ENCODE results near the gene SMG1.
A peak's percentile ranks its signal among the peaks of the same experiment; 100 is the strongest.

The SMG1 gene

GRCh38 chr16:18969050-18969854 is 43.0 kb upstream of the SMG1 start:
- H2AFZ ChIP-seq (ENCODE audit: low read depth, low read length) = peak overlapping the region; percentile 72
- peaks cover 7% of the 10 kb centered on the region for H3K4me1 ChIP-seq (ENCODE audit: insufficient read depth, low read length)
- H3K27ac ChIP-seq (ENCODE audit: low read length) = 0 out of 2 replicates have a peak overlapping the region, but pooled peaks have one; percentile 11
- peak; percentile 83 for DNase-seq
- H3K4me3 ChIP-seq (ENCODE audit: low read depth in 1 of 2, low read length in 2 of 2) = peak overlapping the region in 1 of 2 experiments; percentile 42; a peak in 3 of 4 replicates
- ATAC-seq (ENCODE audit: insufficient read depth, low read depth) = peak; percentile 100
- peak overlapping the region; percentile 57 for H3K4me2 ChIP-seq (ENCODE audit: insufficient read depth, low read length)
- H3K9me3 ChIP-seq (ENCODE audit: insufficient read depth, low read length, severe bottlenecking) = no peaks in the 10 kb centered on the region
- no peaks in the 10 kb centered on the region for H3K79me2 ChIP-seq (ENCODE audit: insufficient read depth, low read length)
- H3K9ac ChIP-seq (ENCODE audit: low read depth, low read length) = peak overlapping the region; percentile 36; the same call in 1 of the 2 replicates
- no peaks in the 10 kb centered on the region for H3K36me3 ChIP-seq (ENCODE audit: insufficient read depth, low read length)
- H3K27me3 ChIP-seq (ENCODE audit: insufficient read depth, low read length, poor library complexity) = no peaks in the 10 kb centered on the region
- H4K20me1 ChIP-seq (ENCODE audit: insufficient read depth, low read length) = no peaks in the 10 kb centered on the region
- no peak for TF ChIP-seq EZH2 (IDR thresholded peaks at IDR 0.05; ENCODE audit: borderline replicate concordance, low read depth, low read length, severe bottlenecking)
- TF ChIP-seq, protein P1, sequence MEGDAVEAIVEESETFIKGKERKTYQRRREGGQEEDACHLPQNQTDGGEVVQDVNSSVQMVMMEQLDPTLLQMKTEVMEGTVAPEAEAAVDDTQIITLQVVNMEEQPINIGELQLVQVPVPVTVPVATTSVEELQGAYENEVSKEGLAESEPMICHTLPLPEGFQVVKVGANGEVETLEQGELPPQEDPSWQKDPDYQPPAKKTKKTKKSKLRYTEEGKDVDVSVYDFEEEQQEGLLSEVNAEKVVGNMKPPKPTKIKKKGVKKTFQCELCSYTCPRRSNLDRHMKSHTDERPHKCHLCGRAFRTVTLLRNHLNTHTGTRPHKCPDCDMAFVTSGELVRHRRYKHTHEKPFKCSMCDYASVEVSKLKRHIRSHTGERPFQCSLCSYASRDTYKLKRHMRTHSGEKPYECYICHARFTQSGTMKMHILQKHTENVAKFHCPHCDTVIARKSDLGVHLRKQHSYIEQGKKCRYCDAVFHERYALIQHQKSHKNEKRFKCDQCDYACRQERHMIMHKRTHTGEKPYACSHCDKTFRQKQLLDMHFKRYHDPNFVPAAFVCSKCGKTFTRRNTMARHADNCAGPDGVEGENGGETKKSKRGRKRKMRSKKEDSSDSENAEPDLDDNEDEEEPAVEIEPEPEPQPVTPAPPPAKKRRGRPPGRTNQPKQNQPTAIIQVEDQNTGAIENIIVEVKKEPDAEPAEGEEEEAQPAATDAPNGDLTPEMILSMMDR (IDR thresholded peaks at IDR 0.05; ENCODE audit: borderline replicate concordance, extremely low read depth, low read length, poor library complexity, severe bottlenecking) = peak; percentile 93

GRCh38 chr16:18966791-18967190 is 40.6 kb upstream of the SMG1 start:
- Histone ChIP-seq H3K4me2 (ENCODE audit: insufficient read depth, low read length) (no peak overlapping the region), H2AFZ (ENCODE audit: low read depth, low read length) (no peak overlapping the region), H3K4me1 (ENCODE audit: insufficient read depth, low read length) (peaks cover 7% of the 10 kb centered on the region), H3K27ac (ENCODE audit: low read length) (no peak overlapping the region), H3K36me3 (ENCODE audit: insufficient read depth, low read length) (no peaks in the 10 kb centered on the region), H4K20me1 (ENCODE audit: insufficient read depth, low read length) (no peaks in the 10 kb centered on the region), H3K9ac (ENCODE audit: low read depth, low read length) (no peak overlapping the region), H3K4me3 (ENCODE audit: low read depth in 1 of 2, low read length in 2 of 2) (no peak overlapping the region), H3K9me3 (ENCODE audit: insufficient read depth, low read length, severe bottlenecking) (no peaks in the 10 kb centered on the region), H3K79me2 (ENCODE audit: insufficient read depth, low read length) (no peaks in the 10 kb centered on the region), H3K27me3 (ENCODE audit: insufficient read depth, low read length, poor library complexity) (no peaks in the 10 kb centered on the region)
- ATAC-seq (ENCODE audit: insufficient read depth, low read depth) (no peak), DNase-seq (no peak)
- no peak for TF ChIP-seq EZH2 (IDR thresholded peaks at IDR 0.05; ENCODE audit: borderline replicate concordance, low read depth, low read length, severe bottlenecking)
- TF ChIP-seq, protein P1 (IDR thresholded peaks at IDR 0.05; ENCODE audit: borderline replicate concordance, extremely low read depth, low read length, poor library complexity, severe bottlenecking) = no peak

GRCh38 chr16:18965555-18965954 is 39.3 kb upstream of the SMG1 start:
- H4K20me1 ChIP-seq (ENCODE audit: insufficient read depth, low read length) = no peaks in the 10 kb centered on the region
- peaks cover 7% of the 10 kb centered on the region for H3K4me1 ChIP-seq (ENCODE audit: insufficient read depth, low read length)
- H3K79me2 ChIP-seq (ENCODE audit: insufficient read depth, low read length) = no peaks in the 10 kb centered on the region
- ATAC-seq (ENCODE audit: insufficient read depth, low read depth) = no peak
- no peak overlapping the region for H3K4me2 ChIP-seq (ENCODE audit: insufficient read depth, low read length)
- H3K27me3 ChIP-seq (ENCODE audit: insufficient read depth, low read length, poor library complexity) = no peaks in the 10 kb centered on the region
- no peak for DNase-seq
- no peaks in the 10 kb centered on the region for H3K36me3 ChIP-seq (ENCODE audit: insufficient read depth, low read length)
- no peaks in the 10 kb centered on the region for H3K9me3 ChIP-seq (ENCODE audit: insufficient read depth, low read length, severe bottlenecking)
- TF ChIP-seq, protein P1 (IDR thresholded peaks at IDR 0.05; ENCODE audit: borderline replicate concordance, extremely low read depth, low read length, poor library complexity, severe bottlenecking) = no peak
- TF ChIP-seq EZH2 (IDR thresholded peaks at IDR 0.05; ENCODE audit: borderline replicate concordance, low read depth, low read length, severe bottlenecking) = no peak
- H3K9ac ChIP-seq (ENCODE audit: low read depth, low read length) = no peak overlapping the region
- no peak overlapping the region for H3K27ac ChIP-seq (ENCODE audit: low read length)
- no peak overlapping the region for H3K4me3 ChIP-seq (ENCODE audit: low read depth in 1 of 2, low read length in 2 of 2)
- no peak overlapping the region for H2AFZ ChIP-seq (ENCODE audit: low read depth, low read length)

Data from DND-41 (cell line).